Spleen (tissue), 7 donors: ENCODE data around the gene FNBP1L.

Source experiments
- CTCF ChIP-seq, 11 experiments: fragments of 200-600 bp in 7 of 11; fragments of 450-650 bp in 4 of 11; sonication (generic) in 4 of 11; IDR thresholded peaks in 8 of 11; conservative IDR thresholded peaks in 3 of 11; 1 replicate in 7 of 11; 2 replicates in 4 of 11; pipeline versions ENCODE4 v1.4.0 to v1.8.0; 2016 to 2021; ENCODE audit warnings: antibody characterized with exemption in 11 of 11, inconsistent platforms in 4 of 11, mild to moderate bottlenecking in 1 of 11
- POLR2A ChIP-seq, 3 donors: fragments of 450-650 bp; IDR thresholded peaks; one replicate each; pipeline ENCODE4 v1.5.1; 2017; ENCODE audit warnings: antibody characterized with exemption in 3 of 3, mild to moderate bottlenecking in 1 of 3
- POLR2AphosphoS5 ChIP-seq, 3 donors: sonication (generic); formaldehyde crosslinking; IDR thresholded peaks; one replicate each; pipeline ENCODE4 v1.5.1; 2017; ENCODE audit warnings: antibody characterized with exemption in 3 of 3
- donor health status: DM: no; HTN: no; CAD: no; lungs with moderate emphysema.
- donor health status: DM: no; HTN: no; CAD: no.
- donor health status: DM: no; HTN: no; CAD: no.

- TF ChIP-seq CTCF (IDR thresholded peaks at IDR 0.05 in 8 of 11, conservative IDR thresholded peaks at IDR 0.05 in 3 of 11) (no peak), POLR2AphosphoS5 (IDR thresholded peaks at IDR 0.05) (no peak), POLR2A (IDR thresholded peaks at IDR 0.05) (no peak)
Measured at GRCh38 chr1:93499533-93499932, 51.6 kb downstream of the FNBP1L start.
